ENCODE measurements around the gene AMPD1. TPM values are rescaled to one million over a fixed set of nuclear protein-coding genes. Genes with fewer than 3 reads are reported as not detected.

AMPD1 gene
- total and polyA plus RNA-seq, 2 of the 13 experiments (the other 11 are each of a cell fraction or from before 2014, with no cell fraction given), result not detected

GRCh38 chr1:114719424-114719787 lies 24.1 kb upstream of the AMPD1 start (continued):
- TF ChIP-seq GZF1 (CRISPR knock-in tag; IDR thresholded peaks at IDR 0.05) (no peak), CHD4 (IDR thresholded peaks at IDR 0.05; ENCODE audit: borderline replicate concordance, low read length) (no peak), ZNF468 (CRISPR knock-in tag; IDR thresholded peaks at IDR 0.05) (no peak), SMARCE1 (IDR thresholded peaks at IDR 0.05; ENCODE audit: borderline replicate concordance) (no peak), NR3C1 (CRISPR knock-in tag; IDR thresholded peaks at IDR 0.05) (no peak), PHF5A (CRISPR knock-in tag; IDR thresholded peaks at IDR 0.05; ENCODE audit: low read depth, unreplicated experiment) (no peak), EZH2 (conservative IDR thresholded peaks at IDR 0.05; ENCODE audit: low read depth, low read length) (no peak), NFRKB (IDR thresholded peaks at IDR 0.05) (no peak), KLF11 (CRISPR knock-in tag; IDR thresholded peaks at IDR 0.05) (no peak), RBM22 (optimal IDR thresholded peaks at IDR 0.05; ENCODE audit: low read length) (no peak), LCORL (IDR thresholded peaks at IDR 0.05) (no peak), LCORL (CRISPR knock-in tag; IDR thresholded peaks at IDR 0.05) (no peak)

- Histone ChIP-seq H3K79me2 (ENCODE audit: insufficient read depth, low read length) (peaks cover 26% of the 10 kb centered on the region), H3K4me1 (ENCODE audit: insufficient read depth, low read length) (peaks cover 36% of the 10 kb centered on the region), H3K9ac (ENCODE audit: insufficient read depth, low read depth, low read length) (no peak overlapping the region), H3K36me3 (replicated peaks in 1 of 2; ENCODE audit: control insufficient read depth in 1 of 2, insufficient read depth in 2 of 2, low read length in 2 of 2) (peaks cover 14 to 65% of the 10 kb centered on the region in 2 experiments), H3K27me3 (ENCODE audit: control insufficient read depth in 1 of 2, insufficient read depth in 2 of 2, low read length in 2 of 2) (no peaks in the 10 kb centered on the region; a peak in 1 of 5 replicates), H4K20me1 (ENCODE audit: insufficient read depth, low read length) (no peaks in the 10 kb centered on the region), H3K4me2 (ENCODE audit: low read depth, low read length) (no peak overlapping the region), H3K27ac (ENCODE audit: extremely low read length, insufficient read depth, low read length) (no peak overlapping the region), H3K4me3 (replicated peaks in 1 of 3; ENCODE audit: insufficient read depth in 1 of 3, low read depth in 2 of 3, low read length in 3 of 3) (no peak overlapping the region), H3K9me3 (ENCODE audit: low read length) (no peaks in the 10 kb centered on the region), H2AFZ (ENCODE audit: low read length) (no peak overlapping the region)
- FAIRE-seq, result no peak
- intact Hi-C loops (cut with micrococcal nuclease; ENCODE audit: unreplicated experiment), result loop anchor here (5.0 kb wide), 1 partner anchor 38 kb away; the partner anchor contains the start of gene CSDE1
- WGBS (ENCODE audit: low lambda C conversion rate), result 97% methylated on average over 11 of the region's 11 CpGs
- ChIA-PET POLR2A (no interaction called here), CTCF (ENCODE audit: low intra/inter-chr PET ratio, low total read pairs) (no interaction called here)
- in situ Hi-C loops (cut with HindIII; ENCODE audit: extremely low pct_ligation_motif_present, low pct_unique_long_range_greater_than_20kb), result loop anchor here (5.0 kb wide), 1 partner anchor 33 kb away; no protein-coding TSS in a partner anchor
- no peak for DNase-seq (ENCODE audit: low spot score)
- no peak for ATAC-seq
- no TSS peak for BruUV-seq (replicated peaks)
- TF ChIP-seq, protein P1, sequence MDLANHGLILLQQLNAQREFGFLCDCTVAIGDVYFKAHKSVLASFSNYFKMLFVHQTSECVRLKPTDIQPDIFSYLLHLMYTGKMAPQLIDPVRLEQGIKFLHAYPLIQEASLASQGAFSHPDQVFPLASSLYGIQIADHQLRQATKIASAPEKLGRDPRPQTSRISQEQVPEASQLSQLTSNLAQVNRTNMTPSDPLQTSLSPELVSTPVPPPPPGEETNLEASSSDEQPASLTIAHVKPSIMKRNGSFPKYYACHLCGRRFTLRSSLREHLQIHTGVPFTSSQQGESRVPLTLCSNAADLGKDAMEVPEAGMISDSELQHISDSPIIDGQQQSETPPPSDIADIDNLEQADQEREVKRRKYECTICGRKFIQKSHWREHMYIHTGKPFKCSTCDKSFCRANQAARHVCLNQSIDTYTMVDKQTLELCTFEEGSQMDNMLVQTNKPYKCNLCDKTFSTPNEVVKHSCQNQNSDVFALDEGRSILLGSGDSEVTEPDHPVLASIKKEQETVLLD (CRISPR knock-in tag; IDR thresholded peaks at IDR 0.05; ENCODE audit: low read depth), result no peak
- TF ChIP-seq SOX6 (IDR thresholded peaks at IDR 0.05), result no peak
- no peak for TF ChIP-seq SOX6 (CRISPR knock-in tag; IDR thresholded peaks at IDR 0.05)
- no peak for TF ChIP-seq AHR (CRISPR knock-in tag; IDR thresholded peaks at IDR 0.05)
- TF ChIP-seq, protein P2, sequence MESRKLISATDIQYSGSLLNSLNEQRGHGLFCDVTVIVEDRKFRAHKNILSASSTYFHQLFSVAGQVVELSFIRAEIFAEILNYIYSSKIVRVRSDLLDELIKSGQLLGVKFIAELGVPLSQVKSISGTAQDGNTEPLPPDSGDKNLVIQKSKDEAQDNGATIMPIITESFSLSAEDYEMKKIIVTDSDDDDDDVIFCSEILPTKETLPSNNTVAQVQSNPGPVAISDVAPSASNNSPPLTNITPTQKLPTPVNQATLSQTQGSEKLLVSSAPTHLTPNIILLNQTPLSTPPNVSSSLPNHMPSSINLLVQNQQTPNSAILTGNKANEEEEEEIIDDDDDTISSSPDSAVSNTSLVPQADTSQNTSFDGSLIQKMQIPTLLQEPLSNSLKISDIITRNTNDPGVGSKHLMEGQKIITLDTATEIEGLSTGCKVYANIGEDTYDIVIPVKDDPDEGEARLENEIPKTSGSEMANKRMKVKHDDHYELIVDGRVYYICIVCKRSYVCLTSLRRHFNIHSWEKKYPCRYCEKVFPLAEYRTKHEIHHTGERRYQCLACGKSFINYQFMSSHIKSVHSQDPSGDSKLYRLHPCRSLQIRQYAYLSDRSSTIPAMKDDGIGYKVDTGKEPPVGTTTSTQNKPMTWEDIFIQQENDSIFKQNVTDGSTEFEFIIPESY (CRISPR knock-in tag; IDR thresholded peaks at IDR 0.05), result no peak
- no peak for TF ChIP-seq SRSF9 (IDR thresholded peaks at IDR 0.05; ENCODE audit: borderline replicate concordance, insufficient read depth, low read depth, low read length, poor library complexity, severe bottlenecking)
- TF ChIP-seq ZNF556 (CRISPR knock-in tag; IDR thresholded peaks at IDR 0.05; ENCODE audit: borderline replicate concordance), result no peak
- no peak for TF ChIP-seq CCAR2 (optimal IDR thresholded peaks at IDR 0.05; ENCODE audit: low read depth, low read length)
- no peak for TF ChIP-seq ZNF362 (CRISPR knock-in tag; IDR thresholded peaks at IDR 0.05; ENCODE audit: borderline replicate concordance)
Measured at GRCh38 chr1:114718661-114719423, 23.5 kb upstream of the AMPD1 start.
